ENCODE results near the gene ATP6V1F.

GRCh38 chr7:128827248-128827958 lies 35.3 kb upstream of the ATP6V1F start:
- TF ChIP-seq, protein P1, sequence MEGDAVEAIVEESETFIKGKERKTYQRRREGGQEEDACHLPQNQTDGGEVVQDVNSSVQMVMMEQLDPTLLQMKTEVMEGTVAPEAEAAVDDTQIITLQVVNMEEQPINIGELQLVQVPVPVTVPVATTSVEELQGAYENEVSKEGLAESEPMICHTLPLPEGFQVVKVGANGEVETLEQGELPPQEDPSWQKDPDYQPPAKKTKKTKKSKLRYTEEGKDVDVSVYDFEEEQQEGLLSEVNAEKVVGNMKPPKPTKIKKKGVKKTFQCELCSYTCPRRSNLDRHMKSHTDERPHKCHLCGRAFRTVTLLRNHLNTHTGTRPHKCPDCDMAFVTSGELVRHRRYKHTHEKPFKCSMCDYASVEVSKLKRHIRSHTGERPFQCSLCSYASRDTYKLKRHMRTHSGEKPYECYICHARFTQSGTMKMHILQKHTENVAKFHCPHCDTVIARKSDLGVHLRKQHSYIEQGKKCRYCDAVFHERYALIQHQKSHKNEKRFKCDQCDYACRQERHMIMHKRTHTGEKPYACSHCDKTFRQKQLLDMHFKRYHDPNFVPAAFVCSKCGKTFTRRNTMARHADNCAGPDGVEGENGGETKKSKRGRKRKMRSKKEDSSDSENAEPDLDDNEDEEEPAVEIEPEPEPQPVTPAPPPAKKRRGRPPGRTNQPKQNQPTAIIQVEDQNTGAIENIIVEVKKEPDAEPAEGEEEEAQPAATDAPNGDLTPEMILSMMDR (IDR thresholded peaks at IDR 0.05; ENCODE audit: low read depth, low read length, poor library complexity, severe bottlenecking) = no peak
- TF ChIP-seq EZH2phosphoT487 (IDR thresholded peaks at IDR 0.05; ENCODE audit: borderline replicate concordance, low read length) = no peak
